Smooth muscle cell (in vitro differentiated cells): ENCODE measurements around the gene PTH1R. TPM values are rescaled to one million over a fixed set of nuclear protein-coding genes. Genes with fewer than 3 reads are reported as not detected.
A peak's percentile ranks its signal among the peaks of the same experiment; 100 is the strongest.

ENCODE experiments used
- DNase-seq: peaks from one replicate; lab custom pipeline; 2025; ENCODE audit not compliant: unreplicated experiment; lab: John Stamatoyannopoulos, UW
- H2AFZ ChIP-seq: fragments of 200-600 bp; sonication (generic); 2 replicates; pipeline ENCODE4 v1.6.0; 2016; ENCODE audit warnings: antibody characterized with exemption, low read depth, mild to moderate bottlenecking
- H3F3A ChIP-seq: fragments of 200-600 bp; sonication (generic); 2 replicates; pipeline ENCODE4 v1.6.0; 2017; ENCODE audit warnings: antibody characterized with exemption, low read depth
- H3K27ac ChIP-seq: fragments of 200-600 bp; sonication (generic); 2 replicates; pipeline ENCODE4 v1.5.1; 2016; ENCODE audit warnings: low read depth, mild to moderate bottlenecking
- H3K27me3 ChIP-seq: fragments of 200-600 bp; sonication (generic); 2 replicates; pipeline ENCODE4 v1.6.1; 2016; ENCODE audit warnings: low read depth, mild to moderate bottlenecking
- H3K36me3 ChIP-seq: fragments of 200-600 bp; sonication (generic); 2 replicates; pipeline ENCODE4 v1.5.1; 2016; ENCODE audit warnings: low read depth
- H3K4me1 ChIP-seq: fragments of 200-600 bp; sonication (generic); 2 replicates; pipeline ENCODE4 v1.5.1; 2016; ENCODE audit warnings: low read depth
- H3K4me2 ChIP-seq: fragments of 200-600 bp; sonication (generic); 2 replicates; pipeline ENCODE4 v1.6.0; 2016; ENCODE audit warnings: mild to moderate bottlenecking
- H3K4me3 ChIP-seq: fragments of 200-600 bp; sonication (generic); 2 replicates; pipeline ENCODE4 v1.5.1; 2016; ENCODE audit warnings: mild to moderate bottlenecking
- H3K79me2 ChIP-seq: fragments of 200-600 bp; sonication (generic); 2 replicates; pipeline ENCODE4 v1.6.0; 2016; ENCODE audit warnings: low read depth, mild to moderate bottlenecking
- H3K9ac ChIP-seq: fragments of 200-600 bp; sonication (generic); 2 replicates; pipeline ENCODE4 v1.6.0; 2016; ENCODE audit warnings: low read depth
- H3K9me3 ChIP-seq: fragments of 200-600 bp; sonication (generic); replicated peaks from 2 replicates; pipeline ENCODE4 v1.5.1; 2016; ENCODE audit warnings: low read depth
- H4K20me1 ChIP-seq: fragments of 200-600 bp; sonication (generic); 2 replicates; pipeline ENCODE4 v1.6.0; 2016; ENCODE audit warnings: low read depth
- whole genome bisulfite sequencing: methylation state at CpG from one replicate; pipeline ENCODE4 v1.1.7; 2016; ENCODE audit warnings: low lambda C conversion rate; 5-methylcytosine and 5-hydroxymethylcytosine counted together
- polyA plus RNA-seq: library from polyadenylated mRNA; unstranded; fragments of >200 nt; fragmentation: Nextera tagmentation; extraction: Ambion mirVana; gene quantifications from 2 replicates; pipeline ENCODE4 v1.2.1, GENCODE V29; 2016
- total RNA-seq: library from RNA; depleted of rRNA; stranded (reverse); fragments of >200 nt; gene quantifications from 2 replicates; pipeline ENCODE4 v1.2.3, GENCODE V29; 2014
- TF ChIP-seq, protein P1 (sequence below): fragments of 200-600 bp; sonication (generic); IDR thresholded peaks from 2 replicates; pipeline ENCODE4 v1.5.1; 2017; ENCODE audit warnings: borderline replicate concordance, mild to moderate bottlenecking, antibody characterized with exemption; ENCODE audit not compliant: insufficient read depth, poor library complexity, severe bottlenecking

Gene PTH1R
- total and polyA plus RNA-seq, 2 experiments from 2014 or later: 17.7 to 50.6 TPM

DNA sequence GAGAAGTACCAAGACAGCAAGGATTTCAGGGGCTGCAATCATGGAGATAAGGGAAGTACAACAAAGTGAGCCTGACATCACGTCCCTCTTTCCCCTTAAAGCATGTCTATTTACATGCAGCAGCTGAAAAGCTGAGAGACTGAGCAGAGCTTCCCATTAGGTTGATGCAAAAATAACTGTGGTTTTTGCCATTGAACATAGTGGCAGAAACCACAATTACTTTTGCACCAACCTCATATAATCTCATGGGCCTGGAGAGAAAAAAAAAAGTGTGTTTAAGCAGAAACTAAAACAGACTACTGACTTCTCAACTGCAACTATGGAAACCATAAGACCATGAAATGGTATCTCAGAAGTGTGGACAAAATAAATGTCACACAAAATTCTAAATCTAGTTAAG, 50.8 kb downstream of the PTH1R start:
- Histone ChIP-seq H4K20me1 (peaks cover 88% of the 10 kb centered on the region), H2AFZ (no peak overlapping the region), H3K9ac (no peak overlapping the region), H3K4me2 (no peak overlapping the region), H3K27ac (no peak overlapping the region), H3K79me2 (peaks cover 23% of the 10 kb centered on the region), H3K36me3 (no peaks in the 10 kb centered on the region), H3K4me3 (no peak overlapping the region), H3K9me3 (no peaks in the 10 kb centered on the region), H3K27me3 (no peaks in the 10 kb centered on the region), H3F3A (no peaks in the 10 kb centered on the region), H3K4me1 (peaks cover 3% of the 10 kb centered on the region)
- DNase-seq: no peak
- TF ChIP-seq, protein P1, sequence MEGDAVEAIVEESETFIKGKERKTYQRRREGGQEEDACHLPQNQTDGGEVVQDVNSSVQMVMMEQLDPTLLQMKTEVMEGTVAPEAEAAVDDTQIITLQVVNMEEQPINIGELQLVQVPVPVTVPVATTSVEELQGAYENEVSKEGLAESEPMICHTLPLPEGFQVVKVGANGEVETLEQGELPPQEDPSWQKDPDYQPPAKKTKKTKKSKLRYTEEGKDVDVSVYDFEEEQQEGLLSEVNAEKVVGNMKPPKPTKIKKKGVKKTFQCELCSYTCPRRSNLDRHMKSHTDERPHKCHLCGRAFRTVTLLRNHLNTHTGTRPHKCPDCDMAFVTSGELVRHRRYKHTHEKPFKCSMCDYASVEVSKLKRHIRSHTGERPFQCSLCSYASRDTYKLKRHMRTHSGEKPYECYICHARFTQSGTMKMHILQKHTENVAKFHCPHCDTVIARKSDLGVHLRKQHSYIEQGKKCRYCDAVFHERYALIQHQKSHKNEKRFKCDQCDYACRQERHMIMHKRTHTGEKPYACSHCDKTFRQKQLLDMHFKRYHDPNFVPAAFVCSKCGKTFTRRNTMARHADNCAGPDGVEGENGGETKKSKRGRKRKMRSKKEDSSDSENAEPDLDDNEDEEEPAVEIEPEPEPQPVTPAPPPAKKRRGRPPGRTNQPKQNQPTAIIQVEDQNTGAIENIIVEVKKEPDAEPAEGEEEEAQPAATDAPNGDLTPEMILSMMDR: no peak
- 28% methylated on average over 1 of the region's 1 CpG for WGBS

DNA sequence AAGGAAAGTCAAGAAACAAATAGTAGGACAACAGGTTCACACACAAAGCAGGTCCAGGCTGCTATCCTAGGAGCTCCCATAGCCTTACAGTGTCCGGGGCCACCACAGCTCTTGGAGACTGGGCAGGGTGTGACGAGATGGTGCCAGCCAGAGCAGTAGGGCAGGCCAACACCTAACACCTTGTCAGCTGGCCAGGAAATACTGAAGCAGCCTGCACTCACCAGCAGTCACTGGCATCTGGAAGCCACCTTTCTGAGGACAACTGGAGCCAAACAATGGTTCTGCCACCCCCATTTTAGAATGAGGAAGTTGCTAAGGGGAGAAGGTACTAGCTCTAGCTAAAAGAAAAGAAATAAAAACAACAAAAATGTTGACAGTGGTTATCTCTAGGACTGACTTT, 51.8 kb downstream of the PTH1R start:
- H3K79me2 ChIP-seq: peaks cover 34% of the 10 kb centered on the region
- no peaks in the 10 kb centered on the region for H3K27me3 ChIP-seq
- H3K27ac ChIP-seq: no peak overlapping the region
- 98% methylated on average over 2 of the region's 2 CpGs for WGBS
- no peak overlapping the region for H3K4me2 ChIP-seq
- peaks cover 86% of the 10 kb centered on the region for H4K20me1 ChIP-seq
- H3K9ac ChIP-seq: no peak overlapping the region
- H3K9me3 ChIP-seq: no peaks in the 10 kb centered on the region
- TF ChIP-seq, protein P1: no peak
- DNase-seq: no peak
- peaks cover 3% of the 10 kb centered on the region for H3K4me1 ChIP-seq
- H3K4me3 ChIP-seq: no peak overlapping the region
- no peak overlapping the region for H2AFZ ChIP-seq
- H3F3A ChIP-seq: no peaks in the 10 kb centered on the region
- no peaks in the 10 kb centered on the region for H3K36me3 ChIP-seq

DNA sequence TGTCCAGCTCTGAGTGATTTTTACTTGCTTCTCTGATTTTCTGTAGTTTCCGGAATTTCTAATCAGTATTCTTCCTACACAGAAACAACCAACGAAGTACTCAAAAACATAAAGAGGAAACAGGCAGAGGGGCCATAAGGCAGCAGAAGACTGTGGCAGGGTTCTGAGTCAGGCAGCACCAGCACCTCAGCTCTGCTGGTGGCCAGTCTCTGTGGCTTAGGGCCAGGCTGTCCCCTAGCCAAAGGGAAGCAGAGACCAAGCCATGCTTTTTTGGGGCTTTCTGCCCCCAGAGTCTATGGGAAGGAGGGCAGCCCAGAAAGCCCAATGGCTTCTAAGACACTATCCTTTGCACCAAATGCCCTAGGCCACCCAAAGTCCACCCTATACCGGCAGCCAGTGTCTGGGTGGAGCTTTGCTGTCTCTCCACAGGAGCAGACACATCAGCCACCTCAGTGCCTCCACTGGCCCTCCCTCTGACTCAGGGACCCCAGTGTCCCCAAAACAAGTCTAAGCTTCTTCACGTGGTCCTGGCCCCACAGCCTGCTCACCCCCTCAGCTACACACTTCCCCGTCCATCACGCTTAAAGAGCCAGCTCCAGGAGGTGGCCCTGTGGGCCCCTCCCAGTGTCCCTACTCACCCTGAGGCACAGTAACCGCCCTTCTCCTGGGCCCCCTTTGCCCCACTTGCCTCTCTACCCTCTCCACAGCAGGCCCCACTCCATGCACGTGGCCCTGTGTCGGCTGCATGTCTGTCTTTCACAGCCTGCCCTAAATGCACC, 52.8 kb downstream of the PTH1R start:
- H3K9ac ChIP-seq: no peak overlapping the region
- WGBS: 66% methylated on average over 9 of the region's 9 CpGs

More for the DNA sequence above, 52.8 kb downstream of the PTH1R start:
- no peaks in the 10 kb centered on the region for H3K36me3 ChIP-seq
- no peak overlapping the region for H3K4me3 ChIP-seq
- TF ChIP-seq, protein P1: no peak
- no peaks in the 10 kb centered on the region for H3K9me3 ChIP-seq
- no peaks in the 10 kb centered on the region for H3K27me3 ChIP-seq
- no peak overlapping the region for H3K4me2 ChIP-seq
- DNase-seq: no peak
- peaks cover 4% of the 10 kb centered on the region for H3F3A ChIP-seq
- H4K20me1 ChIP-seq: peaks cover 92% of the 10 kb centered on the region
- H3K4me1 ChIP-seq: peaks cover 10% of the 10 kb centered on the region
- H3K27ac ChIP-seq: peak overlapping the region; percentile 10
- H3K79me2 ChIP-seq: peaks cover 43% of the 10 kb centered on the region
- H2AFZ ChIP-seq: no peak overlapping the region
